ENCODE measurements around the gene TSPAN32.

Gene TSPAN32

GRCh38 chr11:2310073-2310785 lies 8.4 kb downstream of the TSPAN32 start:
- TF ChIP-seq, protein P1, sequence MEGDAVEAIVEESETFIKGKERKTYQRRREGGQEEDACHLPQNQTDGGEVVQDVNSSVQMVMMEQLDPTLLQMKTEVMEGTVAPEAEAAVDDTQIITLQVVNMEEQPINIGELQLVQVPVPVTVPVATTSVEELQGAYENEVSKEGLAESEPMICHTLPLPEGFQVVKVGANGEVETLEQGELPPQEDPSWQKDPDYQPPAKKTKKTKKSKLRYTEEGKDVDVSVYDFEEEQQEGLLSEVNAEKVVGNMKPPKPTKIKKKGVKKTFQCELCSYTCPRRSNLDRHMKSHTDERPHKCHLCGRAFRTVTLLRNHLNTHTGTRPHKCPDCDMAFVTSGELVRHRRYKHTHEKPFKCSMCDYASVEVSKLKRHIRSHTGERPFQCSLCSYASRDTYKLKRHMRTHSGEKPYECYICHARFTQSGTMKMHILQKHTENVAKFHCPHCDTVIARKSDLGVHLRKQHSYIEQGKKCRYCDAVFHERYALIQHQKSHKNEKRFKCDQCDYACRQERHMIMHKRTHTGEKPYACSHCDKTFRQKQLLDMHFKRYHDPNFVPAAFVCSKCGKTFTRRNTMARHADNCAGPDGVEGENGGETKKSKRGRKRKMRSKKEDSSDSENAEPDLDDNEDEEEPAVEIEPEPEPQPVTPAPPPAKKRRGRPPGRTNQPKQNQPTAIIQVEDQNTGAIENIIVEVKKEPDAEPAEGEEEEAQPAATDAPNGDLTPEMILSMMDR (IDR thresholded peaks at IDR 0.05; ENCODE audit: borderline replicate concordance, extremely low read depth, low read length, poor library complexity, severe bottlenecking): no peak
- TF ChIP-seq EZH2 (IDR thresholded peaks at IDR 0.05; ENCODE audit: borderline replicate concordance, low read depth, low read length, severe bottlenecking): no peak
- no peaks in the 10 kb centered on the region for H3K79me2 ChIP-seq (ENCODE audit: insufficient read depth, low read length)

DNA sequence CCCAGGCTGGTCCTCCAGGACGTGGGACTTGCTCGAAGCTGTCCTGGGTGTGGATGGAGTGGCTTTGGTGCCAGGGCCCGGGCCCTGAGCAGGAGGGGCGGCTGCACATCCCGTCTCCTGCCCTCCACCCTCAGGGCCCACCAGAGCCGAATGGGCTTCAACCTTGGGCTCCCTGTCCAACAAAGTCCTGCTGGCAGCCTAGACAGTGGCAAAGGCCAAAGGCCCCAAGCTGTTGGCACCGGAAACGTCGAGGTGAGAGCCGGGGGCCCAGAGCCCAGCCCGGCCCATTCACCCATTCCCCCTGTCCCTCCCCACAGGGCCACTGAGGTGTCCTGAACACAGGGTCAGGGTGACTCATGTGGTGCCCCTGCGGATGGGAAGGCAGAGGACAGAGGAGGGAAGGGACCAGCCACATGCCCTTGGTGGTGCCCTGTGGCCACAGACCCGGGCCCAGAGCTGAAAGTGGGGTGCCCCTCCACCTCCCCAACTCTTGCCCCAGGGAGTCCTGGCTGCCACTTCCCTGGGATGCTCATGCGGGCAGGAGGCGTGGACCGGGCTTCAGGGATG lies 9.1 kb downstream of the TSPAN32 start:
- Histone ChIP-seq H2AFZ (ENCODE audit: low read depth, low read length) (no peak overlapping the region), H3K27me3 (ENCODE audit: insufficient read depth, low read length, poor library complexity) (no peaks in the 10 kb centered on the region), H3K4me3 (ENCODE audit: low read depth in 1 of 2, low read length in 2 of 2) (no peak overlapping the region), H3K4me2 (ENCODE audit: insufficient read depth, low read length) (no peak overlapping the region), H3K79me2 (ENCODE audit: insufficient read depth, low read length) (no peaks in the 10 kb centered on the region), H3K27ac (ENCODE audit: low read length) (no peak overlapping the region), H3K9me3 (ENCODE audit: insufficient read depth, low read length, severe bottlenecking) (no peaks in the 10 kb centered on the region), H3K36me3 (ENCODE audit: insufficient read depth, low read length) (no peaks in the 10 kb centered on the region), H3K4me1 (ENCODE audit: insufficient read depth, low read length) (no peaks in the 10 kb centered on the region), H4K20me1 (ENCODE audit: insufficient read depth, low read length) (no peaks in the 10 kb centered on the region), H3K9ac (ENCODE audit: low read depth, low read length) (no peak overlapping the region)
- TF ChIP-seq, protein P1 (IDR thresholded peaks at IDR 0.05; ENCODE audit: borderline replicate concordance, extremely low read depth, low read length, poor library complexity, severe bottlenecking): no peak
- no peak for TF ChIP-seq EZH2 (IDR thresholded peaks at IDR 0.05; ENCODE audit: borderline replicate concordance, low read depth, low read length, severe bottlenecking)
- ATAC-seq (ENCODE audit: insufficient read depth, low read depth) (no peak), DNase-seq (no peak)

More at GRCh38 chr11:2310073-2310785, 8.4 kb downstream of the TSPAN32 start:
- Histone ChIP-seq H3K27ac (ENCODE audit: low read length) (no peak overlapping the region), H3K36me3 (ENCODE audit: insufficient read depth, low read length) (no peaks in the 10 kb centered on the region), H2AFZ (ENCODE audit: low read depth, low read length) (no peak overlapping the region), H4K20me1 (ENCODE audit: insufficient read depth, low read length) (no peaks in the 10 kb centered on the region), H3K9me3 (ENCODE audit: insufficient read depth, low read length, severe bottlenecking) (no peaks in the 10 kb centered on the region), H3K4me3 (ENCODE audit: low read depth in 1 of 2, low read length in 2 of 2) (no peak overlapping the region), H3K27me3 (ENCODE audit: insufficient read depth, low read length, poor library complexity) (no peaks in the 10 kb centered on the region), H3K9ac (ENCODE audit: low read depth, low read length) (no peak overlapping the region), H3K4me2 (ENCODE audit: insufficient read depth, low read length) (no peak overlapping the region), H3K4me1 (ENCODE audit: insufficient read depth, low read length) (no peaks in the 10 kb centered on the region)
- no peak for DNase-seq
- no peak for ATAC-seq (ENCODE audit: insufficient read depth, low read depth)

- Histone ChIP-seq H3K4me3 (ENCODE audit: low read depth in 1 of 2, low read length in 2 of 2) (no peak overlapping the region), H3K27me3 (ENCODE audit: insufficient read depth, low read length, poor library complexity) (no peaks in the 10 kb centered on the region), H2AFZ (ENCODE audit: low read depth, low read length) (no peak overlapping the region), H3K4me2 (ENCODE audit: insufficient read depth, low read length) (no peak overlapping the region), H3K4me1 (ENCODE audit: insufficient read depth, low read length) (no peaks in the 10 kb centered on the region), H3K79me2 (ENCODE audit: insufficient read depth, low read length) (no peaks in the 10 kb centered on the region), H3K9ac (ENCODE audit: low read depth, low read length) (no peak overlapping the region), H3K27ac (ENCODE audit: low read length) (no peak overlapping the region), H4K20me1 (ENCODE audit: insufficient read depth, low read length) (no peaks in the 10 kb centered on the region), H3K36me3 (ENCODE audit: insufficient read depth, low read length) (no peaks in the 10 kb centered on the region), H3K9me3 (ENCODE audit: insufficient read depth, low read length, severe bottlenecking) (no peaks in the 10 kb centered on the region)
- ATAC-seq (ENCODE audit: insufficient read depth, low read depth) (no peak), DNase-seq (no peak)
- no peak for TF ChIP-seq EZH2 (IDR thresholded peaks at IDR 0.05; ENCODE audit: borderline replicate concordance, low read depth, low read length, severe bottlenecking)
- TF ChIP-seq, protein P1 (IDR thresholded peaks at IDR 0.05; ENCODE audit: borderline replicate concordance, extremely low read depth, low read length, poor library complexity, severe bottlenecking): no peak
Measured at GRCh38 chr11:2311353-2312133, 9.7 kb downstream of the TSPAN32 start.
